AG04449 (cell line): ENCODE data around the gene LRRFIP1.

Experiments
- CTCF ChIA-PET: fragments of 350-600 bp; formaldehyde crosslinking; extraction: SDS; loops from one replicate; lab custom pipeline; 2021; ENCODE audit warnings: antibody characterized with exemption; lab: Yijun Ruan, JAX
- POLR2A ChIA-PET: fragments of 400-600, 350-600 bp; formaldehyde crosslinking; extraction: SDS; loops from one replicate; lab custom pipeline; 2020; ENCODE audit warnings: antibody characterized with exemption, inconsistent platforms; lab: Yijun Ruan, JAX
- DNase-seq: peaks from one replicate; pipeline ENCODE4 v3.0.0-alpha.2; 2010; ENCODE audit warnings: low read depth, low spot score
- H3K4me3 ChIP-seq: 2 replicates; pipeline ENCODE4 v1.5.1; 2011; ENCODE audit warnings: low read depth, mild to moderate bottlenecking, control low read depth, low read length
- TF ChIP-seq, protein P1 (sequence below): IDR thresholded peaks from one replicate; pipeline ENCODE4 v1.5.1; 2011; ENCODE audit warnings: mild to moderate bottlenecking, moderate library complexity, low read length, control low read depth, inconsistent platforms; ENCODE audit not compliant: insufficient read depth; ENCODE audit errors: missing control alignments

The LRRFIP1 gene

DNA sequence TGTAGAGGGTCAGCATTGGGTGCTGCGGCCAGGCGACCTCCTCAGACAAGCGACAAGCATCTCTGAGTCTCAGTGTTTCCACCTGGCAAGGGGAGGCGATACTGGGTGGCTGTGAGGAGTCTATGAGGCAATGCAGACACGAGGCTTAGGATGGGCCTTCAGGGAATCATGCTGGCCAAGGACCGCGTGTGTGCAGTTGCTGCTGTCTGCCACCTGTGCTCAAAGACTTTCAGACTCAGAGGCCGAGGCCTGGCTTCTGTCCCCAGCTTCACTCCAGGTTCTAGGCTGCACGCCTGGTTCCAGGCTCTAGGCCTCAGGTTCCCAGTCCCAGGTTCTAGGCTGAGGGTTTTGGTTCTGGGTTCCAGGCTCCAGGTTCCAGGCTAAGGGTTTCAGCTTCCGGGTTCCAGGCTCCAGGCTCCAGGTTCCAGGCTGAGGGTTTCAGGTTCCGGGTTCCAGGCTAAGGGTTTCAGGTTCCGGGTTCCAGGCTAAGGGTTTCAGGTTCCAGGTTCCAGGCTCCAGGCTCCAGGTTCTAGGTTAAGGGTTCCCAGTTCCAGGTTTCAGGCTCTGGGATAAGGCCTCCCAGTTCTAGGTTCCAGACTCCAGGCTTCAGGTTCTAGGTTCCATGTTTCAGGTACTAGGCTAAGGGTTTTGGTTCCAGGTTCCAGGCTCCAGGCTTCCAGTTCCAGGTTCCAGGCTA, 14.8 kb downstream of the LRRFIP1 start:
- TF ChIP-seq, protein P1, sequence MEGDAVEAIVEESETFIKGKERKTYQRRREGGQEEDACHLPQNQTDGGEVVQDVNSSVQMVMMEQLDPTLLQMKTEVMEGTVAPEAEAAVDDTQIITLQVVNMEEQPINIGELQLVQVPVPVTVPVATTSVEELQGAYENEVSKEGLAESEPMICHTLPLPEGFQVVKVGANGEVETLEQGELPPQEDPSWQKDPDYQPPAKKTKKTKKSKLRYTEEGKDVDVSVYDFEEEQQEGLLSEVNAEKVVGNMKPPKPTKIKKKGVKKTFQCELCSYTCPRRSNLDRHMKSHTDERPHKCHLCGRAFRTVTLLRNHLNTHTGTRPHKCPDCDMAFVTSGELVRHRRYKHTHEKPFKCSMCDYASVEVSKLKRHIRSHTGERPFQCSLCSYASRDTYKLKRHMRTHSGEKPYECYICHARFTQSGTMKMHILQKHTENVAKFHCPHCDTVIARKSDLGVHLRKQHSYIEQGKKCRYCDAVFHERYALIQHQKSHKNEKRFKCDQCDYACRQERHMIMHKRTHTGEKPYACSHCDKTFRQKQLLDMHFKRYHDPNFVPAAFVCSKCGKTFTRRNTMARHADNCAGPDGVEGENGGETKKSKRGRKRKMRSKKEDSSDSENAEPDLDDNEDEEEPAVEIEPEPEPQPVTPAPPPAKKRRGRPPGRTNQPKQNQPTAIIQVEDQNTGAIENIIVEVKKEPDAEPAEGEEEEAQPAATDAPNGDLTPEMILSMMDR, result no peak
- CTCF ChIA-PET, result no interaction called here
- H3K4me3 ChIP-seq, result no peak overlapping the region
- no peak for DNase-seq
- POLR2A ChIA-PET, result no interaction called here

DNA sequence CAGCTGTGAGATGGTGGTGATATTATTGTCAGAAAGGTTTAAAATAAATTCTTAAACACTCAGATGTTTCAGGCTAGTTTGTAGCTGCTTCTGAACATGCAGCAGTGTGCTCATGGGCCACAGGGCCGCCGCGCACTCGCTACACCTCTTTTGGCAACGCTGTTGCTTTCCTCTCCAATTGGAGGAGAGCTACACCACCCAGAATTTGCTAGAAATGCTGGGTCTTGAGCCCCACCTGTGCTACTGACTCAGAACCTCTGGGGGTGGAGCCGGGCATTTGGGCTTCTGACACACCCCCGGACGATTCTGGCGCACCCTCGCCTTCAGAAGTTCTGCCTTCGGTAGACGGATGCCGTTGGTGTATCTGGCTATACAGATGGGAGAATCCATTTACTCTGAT, 15.7 kb downstream of the LRRFIP1 start:
- ChIA-PET CTCF (no interaction called here), POLR2A (no interaction called here)

DNA sequence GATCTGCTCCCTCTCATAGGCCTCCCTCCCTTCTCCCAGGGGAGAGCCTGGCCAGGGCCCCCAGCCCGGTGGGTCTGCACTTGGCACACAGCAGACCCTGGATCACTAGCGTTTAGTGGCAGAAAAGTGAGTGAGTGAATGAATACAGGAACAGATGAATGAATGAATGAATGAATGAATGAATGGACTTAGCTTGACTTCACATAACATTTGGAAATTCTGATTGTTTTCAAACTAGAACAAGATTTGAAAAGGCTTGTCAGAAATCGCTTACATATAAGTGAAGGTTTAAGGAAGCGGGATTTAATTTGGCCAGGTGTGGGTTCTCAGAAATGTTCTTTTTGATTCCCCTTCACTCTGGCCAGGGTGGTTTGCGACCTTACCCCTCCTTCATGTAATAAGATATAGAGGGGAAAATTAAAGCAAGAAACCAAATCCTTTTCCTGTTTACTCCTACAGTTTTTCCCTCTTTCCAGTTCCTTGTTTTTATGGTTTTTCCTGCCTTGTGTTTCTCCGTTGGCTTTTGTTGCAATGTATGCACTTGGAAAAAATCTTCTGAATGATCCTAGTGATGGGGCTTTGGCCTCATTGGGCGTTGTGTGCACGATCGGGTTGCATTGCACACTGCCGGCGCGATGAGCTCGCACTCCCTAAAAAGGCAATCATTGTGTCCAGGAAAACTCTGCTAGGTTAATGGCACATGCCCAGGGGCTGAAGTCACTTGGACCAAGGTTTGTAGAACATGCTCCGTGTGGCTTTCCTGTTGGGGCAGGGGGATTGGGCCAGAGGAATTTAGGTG, 16.4 kb downstream of the LRRFIP1 start:
- ChIA-PET POLR2A (no interaction called here), CTCF (no interaction called here)
- TF ChIP-seq, protein P1, result no peak
- no peak overlapping the region for H3K4me3 ChIP-seq
- DNase-seq, result no peak

More for the DNA sequence above, 15.7 kb downstream of the LRRFIP1 start:
- no peak for DNase-seq
- no peak overlapping the region for H3K4me3 ChIP-seq
- TF ChIP-seq, protein P1, result no peak

DNA sequence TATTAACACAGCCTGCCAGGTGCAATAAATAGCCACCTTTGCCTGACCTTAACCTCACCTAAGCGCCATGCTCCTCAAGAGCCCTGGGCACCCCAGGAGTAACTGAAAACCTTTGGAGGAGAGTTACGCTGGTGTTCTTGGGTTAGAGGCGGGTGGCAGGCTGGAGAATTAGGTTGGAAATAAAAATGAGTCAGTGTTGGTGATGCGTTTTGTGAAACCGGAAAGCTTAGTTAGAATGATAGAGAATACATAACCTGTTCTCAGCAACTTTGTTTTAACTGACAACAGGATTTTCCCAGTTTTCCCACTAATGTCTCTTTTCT, 17.0 kb downstream of the LRRFIP1 start:
- H3K4me3 ChIP-seq, result no peak overlapping the region
- ChIA-PET CTCF (interaction anchor here (2.7 kb wide), 1 partner anchor 101 kb away, joined by 7 read pairs; no protein-coding TSS in a partner anchor), POLR2A (no interaction called here)
- no peak for DNase-seq
- TF ChIP-seq, protein P1, result no peak

DNA sequence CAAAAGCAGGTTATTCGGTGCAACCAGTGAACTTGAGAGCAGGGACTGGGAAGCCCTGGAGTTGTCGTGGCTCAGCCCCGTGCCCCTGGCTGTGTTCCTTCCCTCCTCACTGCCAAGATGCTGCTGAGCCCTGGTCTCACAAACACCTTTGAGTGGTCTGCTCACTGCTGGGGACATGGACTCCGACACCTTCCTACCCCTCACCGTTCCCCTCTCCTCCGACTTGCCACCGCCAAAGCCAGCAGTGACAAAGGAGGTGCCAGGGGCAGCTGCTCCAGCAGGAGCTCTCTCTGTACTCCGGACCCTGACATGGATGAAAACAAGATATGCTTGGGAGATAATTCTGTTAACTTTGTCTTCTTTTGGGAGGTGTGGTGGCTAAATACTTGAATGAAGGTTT, 17.9 kb downstream of the LRRFIP1 start:
- no peak for DNase-seq
- TF ChIP-seq, protein P1, result no peak
- CTCF ChIA-PET, result interaction anchor here (2.7 kb wide), 1 partner anchor 100 kb away, joined by 7 read pairs; no protein-coding TSS in a partner anchor
- H3K4me3 ChIP-seq, result no peak overlapping the region
- POLR2A ChIA-PET, result no interaction called here
